Measurements from ENCODE around the gene NOD1.
A peak's percentile ranks its signal among the peaks of the same experiment; 100 is the strongest.
"Not testable (repeated sequence)": the region's sequence is repeated elsewhere in the genome, so short reads cannot be mapped to it uniquely, and the experiment has no call there.

The NOD1 gene

DNA sequence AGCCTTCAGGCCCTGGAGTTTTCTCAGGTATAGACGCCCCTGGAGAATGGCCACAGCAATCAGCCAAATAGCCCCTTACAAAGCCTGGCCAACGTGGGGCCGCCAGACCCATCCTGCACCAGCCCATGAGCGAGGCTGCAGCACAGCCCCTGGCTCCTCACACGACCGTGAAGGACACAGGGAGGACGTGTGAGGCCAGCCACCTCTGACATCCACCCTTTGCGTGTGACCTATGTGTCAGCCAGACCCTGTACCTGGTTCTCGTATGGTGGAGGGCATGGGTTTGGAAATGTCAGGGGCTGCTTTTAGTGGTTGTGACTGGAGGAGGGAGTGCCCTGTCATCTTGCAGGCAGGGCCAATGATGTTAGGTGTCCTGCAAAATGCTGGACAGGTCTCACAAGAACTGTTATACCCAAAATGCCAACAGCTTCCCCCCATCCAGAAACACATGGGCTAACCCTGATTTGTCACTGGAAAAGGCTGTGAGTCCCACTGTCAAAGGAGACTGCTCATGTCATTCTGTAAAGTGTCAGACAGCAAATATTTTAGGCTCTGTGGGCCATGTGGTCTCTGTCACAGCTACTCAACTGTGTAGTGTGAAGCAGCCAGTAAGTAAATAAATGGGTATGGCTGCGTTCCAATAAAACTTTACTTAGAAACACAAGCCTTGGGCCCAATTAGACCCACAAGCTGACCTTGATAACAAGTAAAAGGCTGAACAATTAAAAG, 30.0 kb downstream of the NOD1 start:
- DNase-seq, result no peak

DNA sequence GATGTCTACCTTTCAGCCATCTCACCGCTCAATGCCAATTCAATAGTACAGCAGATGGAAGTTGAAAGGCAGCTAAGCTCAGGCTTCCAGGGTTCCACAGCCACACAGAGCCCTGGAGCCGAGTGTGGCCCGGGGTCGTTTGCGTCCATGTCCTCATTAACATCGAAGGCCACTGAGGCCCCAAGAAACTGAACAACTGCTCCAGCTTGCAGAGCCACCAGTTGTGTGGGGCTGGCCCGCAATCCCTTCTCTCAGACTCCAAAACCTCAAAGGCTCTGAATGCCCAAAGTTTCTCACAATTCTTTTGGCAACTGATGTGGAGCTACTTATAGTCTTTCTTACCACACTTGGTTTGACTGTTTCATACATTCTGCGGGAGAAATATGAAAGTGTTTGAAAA, 31.1 kb downstream of the NOD1 start:
- no peak for DNase-seq

DNA sequence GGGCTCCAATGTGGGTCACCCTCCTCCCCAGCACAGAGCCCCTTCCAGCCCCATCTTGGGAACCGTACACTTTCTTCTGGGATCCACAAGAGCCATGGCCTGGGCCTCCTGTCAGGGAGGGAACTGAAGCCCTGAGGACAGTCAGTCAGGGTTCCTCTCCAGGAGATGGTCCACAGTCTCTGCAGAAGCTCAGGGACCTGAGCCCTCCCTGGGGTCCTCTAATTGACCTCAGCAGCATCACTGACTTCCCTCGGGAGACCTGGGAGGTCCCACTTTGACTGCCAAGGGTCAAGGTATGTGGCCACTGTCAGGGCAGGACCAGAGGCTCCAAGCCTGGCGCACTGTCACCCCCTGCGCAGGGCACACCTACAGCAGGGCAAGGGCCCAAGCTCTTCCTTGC, 32.3 kb downstream of the NOD1 start:
- no peak for DNase-seq

DNA sequence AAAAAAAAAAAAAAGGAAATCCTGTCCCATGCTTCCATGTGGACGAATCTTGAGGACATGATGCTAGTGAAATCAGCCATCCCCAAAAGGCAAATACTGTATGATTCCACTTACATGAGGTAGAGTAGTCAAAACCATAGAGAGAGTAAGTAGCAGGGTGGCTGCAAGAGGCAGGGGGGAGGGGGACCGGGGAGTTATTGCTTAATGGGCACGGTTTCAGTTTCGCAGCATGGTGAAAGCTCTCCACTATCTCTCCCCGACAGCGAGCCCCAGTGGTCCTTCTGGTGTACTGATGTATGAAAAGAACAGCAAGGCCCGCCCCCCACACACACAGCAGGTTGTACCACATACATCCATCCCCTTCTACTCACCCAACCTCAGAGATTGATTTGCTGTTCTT, 32.8 kb downstream of the NOD1 start:
- DNase-seq, result peak in 8 of 14 donors; percentile 19 to 68 (median 48)

DNA sequence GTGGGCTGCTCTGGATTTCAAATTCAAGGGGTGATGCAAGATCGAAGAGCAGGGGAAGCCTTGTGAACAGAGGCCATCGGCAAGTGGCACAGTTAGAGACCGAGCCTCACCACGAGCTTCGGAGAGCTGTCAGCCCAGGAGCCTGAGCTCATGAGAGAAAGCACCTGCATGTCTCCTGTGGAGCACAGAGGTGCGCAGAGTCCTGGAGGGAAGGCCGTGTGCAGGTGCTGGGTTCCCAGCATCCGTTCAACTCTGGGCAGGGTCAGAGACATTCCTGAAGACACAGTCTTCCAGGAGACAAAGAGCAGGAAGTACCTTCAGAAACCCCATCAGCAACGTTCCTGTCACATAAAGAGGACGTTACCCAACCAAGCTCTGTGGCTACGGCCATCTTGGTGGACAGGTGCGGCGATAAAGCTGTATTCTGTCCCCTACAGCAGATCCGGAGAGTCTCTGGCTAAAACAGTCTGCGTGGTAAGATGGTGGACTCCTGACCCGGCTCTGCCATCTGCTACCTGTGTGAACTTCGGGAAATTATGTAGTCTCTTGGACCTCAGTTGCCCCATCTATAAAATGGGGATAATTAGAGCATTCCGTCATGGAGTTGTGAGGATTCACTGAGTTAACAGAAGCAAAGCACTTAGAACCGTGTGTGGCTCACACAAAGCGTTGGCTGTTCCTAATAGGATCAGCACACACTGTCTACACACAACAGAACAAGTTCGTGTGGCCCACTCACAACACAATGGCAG, 40.6 kb downstream of the NOD1 start:
- DNase-seq, result no peak

DNA sequence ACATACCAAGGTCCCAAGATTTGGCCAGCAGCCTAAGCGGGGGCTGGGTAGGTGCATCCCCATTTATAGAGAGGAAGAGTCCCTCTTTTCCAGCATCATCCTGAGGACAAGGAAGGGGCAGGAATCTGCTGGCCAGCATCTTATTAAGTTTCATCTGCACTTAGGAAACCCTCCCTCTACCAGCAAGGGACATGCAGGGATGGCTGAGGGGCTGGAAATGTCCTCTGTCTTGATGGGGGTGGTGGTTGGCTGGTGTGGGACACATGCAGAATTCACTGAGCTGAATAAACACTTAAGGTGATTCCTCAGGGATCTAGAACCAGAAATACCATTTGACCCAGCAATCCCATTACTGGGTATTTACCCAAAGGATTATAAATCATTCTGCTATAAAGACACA, 42.1 kb downstream of the NOD1 start:
- DNase-seq, result no peak

DNA sequence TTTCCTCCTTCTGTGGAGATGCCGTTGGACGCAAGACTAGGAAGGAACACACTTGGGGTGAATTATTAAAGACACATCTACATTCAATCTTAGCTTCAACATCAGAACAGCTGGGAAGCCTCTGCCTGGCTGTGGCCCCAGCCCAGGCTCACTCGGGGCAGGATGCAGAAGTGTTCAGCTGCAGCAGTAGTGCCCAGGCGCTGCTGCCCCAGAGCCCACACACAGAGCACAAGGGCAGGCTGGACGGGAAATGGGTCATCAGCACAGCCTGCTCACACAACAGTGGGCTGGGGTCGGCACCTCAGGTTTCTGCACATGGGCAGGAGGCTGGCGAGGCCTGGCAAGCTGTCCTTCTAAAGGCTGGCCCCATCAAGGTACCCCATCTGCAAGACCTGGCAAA, 42.5 kb downstream of the NOD1 start:
- peak in 2 of 14 donors; percentile 19 to 24 for DNase-seq

DNA sequence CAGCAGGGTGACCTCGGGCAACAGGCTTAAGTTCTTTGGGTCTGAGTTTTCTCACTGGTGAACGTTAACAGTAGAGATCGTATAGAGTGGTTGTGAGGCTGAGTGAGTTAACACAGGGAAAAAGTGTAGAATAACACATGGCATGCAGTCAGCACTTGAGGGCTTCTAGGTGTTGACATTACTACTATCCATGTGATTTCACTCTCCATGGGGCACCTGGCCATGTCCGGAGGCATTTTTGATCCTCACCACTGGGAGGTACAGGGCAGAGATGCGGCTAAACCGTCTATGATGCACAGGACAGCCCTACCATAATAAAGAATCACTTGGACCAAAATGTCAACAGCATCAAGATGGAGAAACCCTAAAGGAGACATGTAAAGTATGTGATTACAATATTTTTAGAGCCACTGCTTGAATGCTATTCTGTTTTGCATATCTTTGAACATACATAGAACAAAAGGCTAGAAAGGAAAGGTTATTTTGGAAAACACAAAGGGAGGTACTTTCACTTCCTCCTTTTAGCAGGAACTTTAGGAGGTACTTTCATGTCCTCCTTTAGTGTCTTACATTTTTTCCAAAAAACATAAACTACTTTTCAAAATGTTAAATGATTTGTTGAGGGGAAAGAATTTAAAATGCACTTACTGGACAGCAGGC, 44.3 kb downstream of the NOD1 start:
- DNase-seq, result no peak

DNA sequence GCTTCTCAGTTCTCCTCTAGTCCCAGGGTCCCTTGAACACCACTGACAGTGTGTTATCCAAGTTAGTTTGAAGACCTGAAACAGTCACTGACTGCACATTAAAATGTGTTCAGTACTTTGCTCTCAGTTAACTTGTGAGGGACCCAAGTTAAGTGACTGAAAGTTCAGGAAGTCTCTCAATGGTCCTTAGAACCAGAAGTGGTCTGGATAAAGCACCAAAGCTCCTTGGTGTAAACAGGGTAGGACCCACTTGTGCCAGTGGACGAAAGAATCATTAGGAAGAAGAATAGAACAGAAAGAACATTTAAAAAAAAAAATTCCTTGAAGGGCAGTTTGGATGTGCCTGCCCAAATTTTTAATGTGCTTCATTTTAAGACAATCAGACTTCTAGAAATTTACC, 45.1 kb downstream of the NOD1 start:
- no peak for DNase-seq

DNA sequence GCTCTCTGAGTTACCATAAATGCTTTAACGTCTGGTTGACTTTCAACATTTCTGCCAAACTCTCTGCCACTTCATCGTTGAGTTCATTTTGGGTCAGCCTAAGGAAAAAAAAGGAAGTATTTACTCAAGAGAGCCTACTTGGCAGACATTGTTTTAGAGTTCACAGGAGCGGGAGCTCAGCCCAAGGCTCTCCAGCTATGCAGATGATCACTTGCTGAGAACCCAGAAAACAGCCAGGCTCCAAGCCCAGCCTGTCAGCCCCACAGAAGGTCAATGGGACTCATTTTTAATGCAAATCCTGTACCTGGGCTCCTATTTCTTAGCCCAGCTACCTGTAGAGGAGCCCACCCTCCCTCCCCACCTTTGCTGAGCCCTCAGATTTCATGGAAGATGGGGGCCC, 45.5 kb downstream of the NOD1 start:
- peak in 9 of 14 donors; percentile 14 to 75 (median 44) for DNase-seq

DNA sequence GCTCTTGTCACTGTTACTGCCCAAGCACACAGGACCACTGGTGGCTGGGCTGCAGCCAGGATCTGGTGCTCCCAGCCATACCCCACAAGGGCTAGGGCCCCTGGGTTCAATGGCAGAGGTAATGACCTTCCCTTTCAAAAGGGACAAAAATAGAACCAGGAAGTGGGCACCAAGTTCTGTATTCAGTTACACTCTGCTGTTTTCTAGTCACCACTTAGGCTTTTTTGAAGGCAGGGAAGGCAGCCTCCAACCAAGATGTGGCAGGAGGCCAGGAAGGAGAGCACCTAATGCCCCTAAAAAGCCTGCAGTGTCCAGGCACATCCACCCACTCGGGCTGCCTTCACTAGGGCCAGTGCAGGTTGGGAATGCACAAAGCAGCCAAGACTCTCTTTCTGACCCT, 47.8 kb downstream of the NOD1 start:
- DNase-seq, result peak in 2 of 14 donors; percentile 20 to 23

DNA sequence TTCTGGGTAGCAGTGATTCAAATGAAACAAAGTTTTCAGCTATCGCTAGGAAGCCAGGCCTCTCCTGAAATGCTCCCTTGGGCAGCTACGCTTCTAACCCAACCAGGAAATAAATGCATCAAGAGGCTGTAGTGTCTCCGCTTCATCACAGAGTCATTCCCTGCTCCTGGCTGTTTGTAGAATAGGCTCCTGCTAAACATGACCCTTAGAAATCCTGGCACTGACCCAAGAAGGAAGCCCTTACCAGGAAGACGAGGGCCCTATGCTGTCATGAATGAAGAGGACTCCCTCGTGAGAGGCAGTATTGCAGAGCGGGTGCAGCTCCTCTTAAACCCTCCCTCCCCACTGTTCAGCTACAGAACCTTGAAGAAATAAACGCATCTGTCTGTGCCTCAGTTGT, 48.3 kb downstream of the NOD1 start:
- peak in 4 of 14 donors; percentile 12 to 54 (median 20) for DNase-seq

DNA sequence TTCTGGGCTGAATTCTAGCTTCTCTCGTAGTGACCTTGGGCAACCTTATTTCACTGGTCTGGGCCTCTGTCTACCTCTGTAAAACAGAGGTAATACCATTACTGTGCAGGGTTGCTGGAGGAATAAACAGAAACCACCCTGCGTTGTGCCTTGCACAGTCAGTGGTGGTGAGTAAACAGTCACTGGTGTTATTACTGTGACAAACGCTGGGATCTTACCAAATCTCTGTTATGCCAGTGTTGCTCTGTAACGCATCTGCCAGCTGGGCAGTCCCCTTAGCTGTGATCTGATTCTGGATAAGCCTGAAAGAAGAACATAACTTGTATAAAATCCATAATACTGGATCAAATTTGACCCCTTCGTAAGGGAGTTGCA, 49.4 kb downstream of the NOD1 start:
- DNase-seq, result no peak

DNA sequence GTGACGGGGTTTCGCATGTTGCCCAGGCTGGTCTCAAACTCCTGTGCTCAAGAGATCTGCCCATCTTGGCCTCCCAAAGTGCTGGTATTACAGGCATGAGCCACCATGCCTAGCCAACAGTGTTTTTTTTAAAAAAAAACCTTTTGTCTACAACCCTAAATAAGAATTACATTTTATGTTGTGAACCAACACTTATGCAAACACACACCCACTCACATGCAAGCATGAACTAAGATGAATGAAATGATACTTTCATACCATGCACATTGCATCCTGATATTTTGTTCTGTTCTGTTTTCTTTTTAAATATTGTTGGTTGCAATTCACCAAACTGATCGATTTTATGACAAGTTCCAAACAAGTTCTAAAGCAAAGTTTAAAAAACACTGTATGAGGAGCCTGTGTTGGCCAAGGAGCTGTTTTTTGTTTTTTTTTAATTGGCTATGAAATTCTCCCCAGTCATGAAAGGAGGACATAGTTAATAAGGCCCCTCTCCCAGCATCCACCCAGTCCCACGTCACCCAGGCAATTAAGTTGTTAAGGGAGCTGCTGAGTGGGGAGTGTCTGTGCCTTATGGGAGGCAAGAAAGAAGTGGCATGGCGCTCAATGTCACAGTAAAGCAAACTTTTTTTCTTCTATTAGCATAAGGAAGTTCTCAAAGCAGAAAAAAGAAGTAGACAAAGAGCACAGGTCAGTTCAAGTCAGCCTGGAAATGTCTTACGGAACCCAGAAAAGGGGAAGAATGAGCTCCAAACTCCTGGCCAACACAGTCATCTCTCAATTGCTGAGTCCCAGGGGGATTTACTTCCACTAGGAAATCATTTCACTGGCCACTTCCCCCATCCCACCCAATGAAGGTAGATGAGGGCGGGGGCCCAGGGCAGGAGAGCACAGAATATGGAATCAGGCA, 50.1 kb downstream of the NOD1 start:
- DNase-seq, result no peak

DNA sequence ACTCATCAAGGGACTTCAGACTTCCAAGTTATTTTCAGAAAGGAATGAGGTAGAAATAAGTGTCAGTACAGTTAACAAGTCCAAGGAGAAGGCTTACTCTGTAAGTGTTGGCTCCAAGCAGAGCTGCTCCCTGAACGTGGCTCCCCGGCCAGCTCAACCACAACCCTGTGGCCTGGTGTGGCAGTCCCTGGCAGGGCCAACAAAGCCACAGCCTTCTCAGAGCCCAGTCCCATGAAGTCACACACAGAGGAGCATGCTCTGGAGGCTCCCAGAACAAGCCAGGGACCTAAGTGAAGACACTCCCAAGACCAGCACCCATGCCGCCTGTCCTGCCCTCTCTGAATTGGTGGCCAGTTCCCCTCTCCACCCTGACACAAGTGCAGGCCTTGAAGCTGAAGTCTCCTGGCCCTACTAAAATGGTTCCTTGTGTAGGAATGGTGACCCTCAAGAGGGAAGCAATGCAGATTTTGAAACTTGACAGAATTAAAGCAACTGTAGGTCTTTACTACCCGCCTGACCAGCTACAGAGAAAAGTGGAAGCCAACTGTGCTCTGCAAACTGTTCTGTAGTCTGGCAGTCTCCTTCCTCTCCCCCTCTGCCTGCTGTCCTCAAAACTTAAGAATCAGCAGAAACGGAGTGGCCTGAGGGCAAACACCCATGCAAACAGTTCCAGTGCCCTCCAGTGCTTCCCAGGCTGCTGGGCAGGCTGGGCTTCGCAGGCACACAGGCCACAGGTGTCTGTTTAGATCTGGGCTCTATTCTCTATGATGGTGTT, 51.1 kb downstream of the NOD1 start:
- DNase-seq, result peak in 3 of 14 donors; percentile 16 to 46 (median 28)

DNA sequence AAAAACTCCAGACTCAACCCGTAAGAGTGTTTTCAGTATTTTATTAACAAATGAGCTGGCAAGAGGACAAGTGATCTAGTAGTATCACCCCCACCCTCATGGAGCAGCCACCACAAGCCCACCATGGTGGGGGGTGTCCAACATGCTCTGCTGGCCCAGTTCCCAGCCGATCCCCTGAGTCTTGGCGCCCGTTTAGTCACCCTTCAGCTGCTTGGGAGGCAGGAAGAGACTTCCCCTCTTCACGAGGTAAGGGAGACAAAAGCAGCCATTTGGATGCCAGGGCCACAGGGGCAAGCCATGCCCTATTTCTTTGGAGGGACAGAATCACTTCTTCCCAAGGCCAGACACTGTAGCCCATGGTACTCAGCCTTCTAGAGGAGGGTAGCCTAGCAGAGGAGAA, 54.1 kb downstream of the NOD1 start:
- no peak for DNase-seq

DNA sequence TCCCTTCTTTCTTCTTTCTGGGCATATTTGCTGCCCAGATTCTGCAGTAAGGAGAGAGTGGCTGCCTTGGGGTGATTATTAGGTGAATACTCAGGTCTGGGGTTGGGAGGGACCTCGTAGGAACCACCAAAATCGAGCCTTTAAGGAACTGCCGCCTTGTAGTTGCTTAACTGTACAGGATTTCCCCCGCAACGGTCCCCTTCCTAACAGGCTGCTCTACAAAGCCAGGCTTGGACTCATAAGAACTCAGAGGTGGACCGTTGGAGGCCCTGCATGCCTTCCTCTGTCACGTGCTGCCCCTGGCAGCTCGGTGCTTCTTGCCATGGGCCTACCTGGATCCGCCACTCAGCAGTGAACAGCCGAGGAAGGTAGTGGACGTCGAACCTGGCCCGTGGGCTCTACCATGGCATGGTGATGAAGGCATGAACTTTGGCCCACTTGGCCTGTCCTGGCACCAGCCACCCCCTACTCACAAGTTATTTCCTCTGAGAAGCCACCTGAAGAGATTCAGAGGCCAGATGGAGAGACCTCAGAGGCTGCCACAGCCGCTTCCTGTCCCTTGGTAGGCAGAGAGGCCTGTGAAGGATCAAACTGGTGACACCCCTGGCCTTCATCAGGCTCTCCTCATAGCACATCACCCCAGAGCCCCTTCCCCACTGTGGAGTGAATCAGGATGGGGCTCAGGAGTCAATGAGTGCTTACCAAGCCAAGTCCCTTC, 54.6 kb downstream of the NOD1 start:
- no peak for DNase-seq

DNA sequence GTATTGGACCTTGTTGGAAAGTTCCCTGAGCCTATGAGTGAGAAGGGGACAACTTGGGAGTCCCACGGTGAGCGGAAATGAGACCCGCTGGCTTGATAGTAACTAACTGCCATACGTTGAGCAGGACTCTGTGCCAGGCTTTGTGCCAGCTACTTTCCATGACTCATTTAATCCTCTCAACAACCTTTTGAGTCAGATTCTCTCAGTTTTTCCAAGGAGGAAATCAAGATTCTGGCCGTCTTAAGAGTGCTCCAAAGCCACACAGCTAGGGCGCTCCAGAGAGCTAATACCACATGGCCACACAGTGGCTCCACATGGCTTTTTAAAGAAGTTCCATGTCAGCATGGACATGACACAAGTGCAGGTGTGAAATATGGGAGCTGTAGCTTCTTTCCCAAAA, 55.7 kb downstream of the NOD1 start:
- DNase-seq, result no peak

DNA sequence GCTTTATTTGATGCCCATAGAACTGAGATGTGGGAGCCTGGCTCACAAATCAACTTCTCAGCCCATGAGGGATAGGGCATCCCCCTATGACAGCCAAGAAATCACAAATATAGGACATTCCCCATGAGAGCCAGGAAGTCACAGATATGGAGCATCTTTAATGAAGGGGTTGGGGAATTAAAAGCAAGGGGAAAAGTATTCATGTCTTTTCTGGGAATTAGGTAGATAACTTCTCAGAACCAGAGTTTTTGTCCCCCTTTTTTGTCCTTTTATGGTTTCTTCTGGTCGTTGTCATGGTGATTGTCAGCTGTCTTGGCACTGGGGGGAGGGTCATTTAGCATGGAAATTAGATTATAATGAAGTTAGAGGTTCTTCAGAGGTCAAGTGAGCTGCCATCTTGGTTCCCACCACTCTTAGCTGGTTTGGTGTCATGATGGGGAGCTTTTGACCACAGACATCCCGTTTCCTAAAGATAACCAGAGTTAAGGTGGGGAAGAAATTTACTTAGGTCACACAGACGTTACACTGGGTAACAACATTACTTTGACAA, 56.9 kb downstream of the NOD1 start:
- no peak for DNase-seq

DNA sequence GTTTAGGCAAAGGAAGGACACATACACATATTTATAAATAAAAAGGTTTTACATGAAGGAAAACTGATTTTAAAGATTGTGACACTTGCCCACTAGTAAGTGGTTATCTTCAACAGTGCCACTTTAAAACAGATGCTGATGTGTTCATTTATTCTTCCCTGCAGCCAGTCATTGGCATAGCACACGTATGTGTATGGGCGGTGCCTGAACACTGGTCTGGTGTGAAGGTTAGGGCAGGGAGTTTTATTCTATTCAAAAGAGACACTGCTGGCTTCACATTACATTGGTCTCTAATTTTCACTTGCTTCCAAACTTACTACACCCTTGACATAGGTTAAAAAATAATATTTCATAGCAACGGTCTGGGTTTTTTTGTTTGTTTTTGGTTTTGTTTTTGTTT, 57.9 kb downstream of the NOD1 start:
- no peak for DNase-seq

DNA sequence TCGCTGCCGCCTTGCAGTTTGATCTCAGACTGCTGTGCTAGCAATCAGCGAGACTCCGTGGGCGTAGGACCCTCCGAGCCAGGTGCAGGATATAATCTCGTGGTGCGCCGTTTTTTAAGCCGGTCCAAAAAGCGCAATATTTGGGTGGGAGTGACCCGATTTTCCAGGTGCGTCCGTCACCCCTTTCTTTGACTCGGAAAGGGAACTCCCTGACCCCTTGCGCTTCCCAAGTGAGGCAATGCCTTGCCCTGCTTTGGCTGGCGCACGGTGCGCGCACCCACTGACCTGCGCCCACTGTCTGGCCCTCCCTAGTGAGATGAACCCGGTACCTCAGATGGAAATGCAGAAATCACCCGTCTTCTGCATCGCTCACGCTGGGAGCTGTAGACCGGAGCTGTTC, 58.5 kb downstream of the NOD1 start:
- not testable (repeated sequence) for DNase-seq
